GM10847 (cell line): Measurements from ENCODE around the gene LSM11.

Experiments used
- POLR2A ChIP-seq: IDR thresholded peaks from 2 replicates; pipeline ENCODE4 v1.6.1; 2011; ENCODE audit not compliant: insufficient read length; ENCODE audit errors: extremely low read depth

LSM11 gene

DNA sequence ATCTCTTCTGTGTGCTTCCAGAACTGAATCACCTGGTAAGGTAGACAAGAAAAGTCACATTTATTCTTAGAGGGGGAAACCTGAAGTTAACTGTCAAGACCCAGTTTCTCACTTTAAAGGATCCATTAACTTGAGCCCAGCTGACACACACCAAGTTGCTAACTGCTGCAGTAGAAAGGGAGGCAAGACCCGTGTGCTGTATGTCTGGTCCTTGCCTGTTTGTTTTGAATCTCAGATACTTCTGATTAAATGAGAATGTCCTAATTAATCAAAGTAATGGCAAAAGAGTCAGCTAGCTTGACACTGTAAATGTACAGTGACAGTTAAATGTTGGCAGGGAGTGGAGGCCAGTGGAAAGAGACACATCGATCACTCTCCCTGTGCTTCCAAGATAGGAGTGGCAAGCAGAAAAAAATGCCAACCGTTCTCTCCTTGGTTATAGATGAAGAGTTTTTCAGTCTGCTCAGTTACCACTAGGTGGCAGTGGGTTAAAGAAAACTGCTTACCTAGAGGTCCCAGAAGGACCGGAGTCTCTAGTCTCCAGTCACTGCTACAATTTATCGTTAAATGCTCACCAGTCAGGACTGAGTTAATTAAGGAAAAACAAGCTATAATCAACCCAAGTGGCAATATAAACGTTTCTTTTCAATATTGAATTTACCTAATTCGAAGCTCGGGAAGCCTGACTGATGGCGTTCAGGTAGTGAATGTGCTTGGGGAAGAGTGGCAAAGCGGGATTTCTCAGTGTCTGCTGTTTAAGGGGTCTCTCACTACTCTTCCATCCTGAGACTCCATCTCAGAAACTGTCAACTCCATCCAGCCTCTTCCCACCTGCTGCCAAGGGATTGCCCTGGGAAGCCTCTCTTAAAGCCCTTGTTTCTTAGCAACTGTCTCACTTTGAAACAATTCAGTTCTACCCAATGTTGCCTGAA lies 18.4 kb downstream of the LSM11 start:
- TF ChIP-seq POLR2A: no peak

DNA sequence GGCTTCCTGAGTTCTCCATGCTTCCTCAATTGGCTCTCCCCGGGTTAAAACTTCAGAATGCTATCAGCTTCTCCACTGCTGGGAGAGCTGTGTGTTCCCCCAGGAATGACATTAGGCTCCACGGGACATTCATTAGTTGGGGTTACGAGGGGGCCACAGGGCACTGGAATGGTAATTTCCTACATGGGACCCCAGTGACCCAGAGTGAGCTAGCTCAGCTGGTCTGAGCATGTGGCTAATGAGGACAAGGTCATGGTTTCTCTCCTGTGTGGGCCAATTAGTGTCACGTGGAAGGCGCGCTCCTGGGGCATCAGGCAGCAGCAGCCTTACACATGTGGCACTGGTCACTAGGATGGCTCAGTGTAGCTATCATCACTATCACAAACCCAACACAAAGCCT lies 21.0 kb downstream of the LSM11 start:
- no peak for TF ChIP-seq POLR2A

DNA sequence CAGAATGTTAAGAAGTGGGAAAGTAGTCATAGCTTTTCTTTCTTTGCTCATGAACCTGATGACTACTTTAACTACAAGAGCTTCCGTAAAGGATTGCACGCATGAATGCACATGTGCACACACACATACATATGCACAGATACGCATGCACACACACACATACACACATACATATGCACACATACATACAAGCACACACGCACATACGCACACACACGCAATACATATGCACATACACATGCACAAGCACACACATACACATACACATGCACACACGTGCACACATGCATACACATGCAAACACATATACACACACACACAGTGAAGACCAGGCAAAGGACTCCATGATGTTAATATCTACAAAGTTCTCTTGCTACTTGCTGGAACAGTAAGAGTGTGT lies 22.9 kb downstream of the LSM11 start:
- no peak for TF ChIP-seq POLR2A

DNA sequence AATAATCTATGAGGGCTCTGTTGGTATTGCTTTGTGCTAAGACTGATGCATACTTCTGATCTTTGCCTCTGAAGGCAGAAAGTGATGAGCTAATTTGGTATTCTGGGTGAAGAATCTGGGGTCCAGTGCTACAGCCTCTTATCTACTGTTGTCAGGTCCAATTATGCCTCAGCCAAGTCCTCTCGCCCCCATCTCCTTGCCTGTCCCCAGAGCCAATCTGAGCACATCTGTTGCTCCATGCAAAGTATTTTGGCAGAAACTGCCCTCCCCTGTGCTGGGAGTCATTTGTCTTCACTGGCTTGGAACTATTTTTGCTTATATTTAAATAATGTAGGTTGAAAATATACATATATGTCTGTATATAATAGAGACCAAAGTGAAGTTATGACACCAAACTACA lies 23.4 kb downstream of the LSM11 start:
- no peak for TF ChIP-seq POLR2A

DNA sequence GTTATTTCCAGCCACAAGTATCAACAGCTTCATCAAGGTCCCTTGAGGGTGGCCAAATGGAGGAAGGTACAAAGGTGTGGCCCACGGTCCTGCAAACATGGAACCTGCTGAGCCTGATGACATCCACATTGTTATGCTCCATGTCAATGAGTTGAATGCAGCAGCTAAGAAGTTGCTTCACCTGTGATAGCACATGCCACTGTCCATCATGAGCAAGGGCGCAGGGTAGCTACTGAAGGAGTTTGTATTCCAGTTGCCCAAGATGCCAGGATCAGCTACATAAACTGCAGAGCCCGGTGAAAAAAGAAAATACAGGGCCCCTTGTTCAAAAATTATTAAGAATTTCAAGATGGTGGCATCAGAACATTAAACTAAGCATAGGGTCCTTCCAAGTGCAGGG lies 24.2 kb downstream of the LSM11 start:
- no peak for TF ChIP-seq POLR2A

GRCh38 chr5:157770665-157771064 lies 27.2 kb downstream of the LSM11 start:
- no peak for TF ChIP-seq POLR2A

DNA sequence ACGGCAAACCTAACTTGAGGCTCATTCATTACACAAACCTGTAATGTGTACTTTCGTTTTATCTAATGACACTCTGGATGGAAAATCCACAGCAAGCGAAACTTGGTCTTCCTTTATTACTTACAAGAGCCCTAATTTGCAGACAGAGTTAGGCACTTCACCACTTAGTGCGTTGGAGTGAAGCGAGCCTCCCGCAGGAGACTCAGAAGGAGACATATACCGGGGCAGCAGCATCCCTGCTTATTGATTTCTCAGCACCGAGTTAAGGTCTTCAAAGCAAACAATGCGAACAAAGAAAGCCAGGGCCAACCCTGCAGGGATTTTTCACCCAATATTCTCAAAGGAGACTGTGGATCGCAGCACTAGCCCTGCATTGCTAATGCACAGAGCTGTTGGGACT lies 28.6 kb downstream of the LSM11 start:
- TF ChIP-seq POLR2A: no peak

GRCh38 chr5:157778121-157778805 lies 34.8 kb downstream of the LSM11 start:
- no peak for TF ChIP-seq POLR2A

GRCh38 chr5:157779221-157779620 lies 35.7 kb downstream of the LSM11 start:
- no peak for TF ChIP-seq POLR2A

GRCh38 chr5:157785801-157786200 lies 42.3 kb downstream of the LSM11 start:
- no peak for TF ChIP-seq POLR2A

GRCh38 chr5:157793301-157793700 lies 49.8 kb downstream of the LSM11 start:
- no peak for TF ChIP-seq POLR2A

DNA sequence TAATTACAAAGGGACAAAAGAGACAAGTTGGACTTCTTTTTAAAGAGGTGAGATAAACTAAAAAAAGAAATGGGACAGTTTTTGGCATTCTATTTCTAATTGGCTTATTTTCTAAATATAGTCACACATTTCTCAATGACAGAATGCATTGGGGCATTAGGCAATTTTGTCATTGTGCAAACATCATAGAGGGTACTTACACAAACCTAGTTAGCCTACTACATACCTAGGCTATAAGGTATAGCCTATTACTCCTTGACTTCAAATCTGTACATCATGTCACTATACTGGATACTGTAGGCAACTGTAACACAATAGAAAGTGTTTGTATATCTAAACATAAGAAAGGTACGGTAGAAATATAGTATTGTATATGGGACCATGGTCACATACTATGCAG lies 56.1 kb downstream of the LSM11 start:
- TF ChIP-seq POLR2A: no peak

GRCh38 chr5:157800137-157800536 lies 56.6 kb downstream of the LSM11 start:
- TF ChIP-seq POLR2A: no peak

DNA sequence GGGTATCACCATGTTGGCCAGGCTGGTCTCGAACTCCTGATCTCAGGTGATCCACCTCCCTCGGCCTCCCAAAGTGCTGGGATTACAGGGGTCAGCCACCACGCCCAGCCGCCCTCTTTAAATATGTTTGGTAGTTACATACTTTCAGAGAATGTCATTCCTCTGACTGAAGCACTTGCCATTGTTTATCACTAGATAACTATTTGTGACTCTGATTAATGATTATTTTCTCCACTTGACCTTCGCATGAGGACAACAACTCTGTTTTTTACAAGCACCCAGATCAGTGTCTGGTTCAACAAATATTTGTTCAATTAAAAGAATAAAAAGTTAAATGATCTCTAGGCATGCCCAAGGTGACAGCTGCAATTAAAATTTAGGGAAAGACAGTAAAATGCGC lies 59.2 kb downstream of the LSM11 start:
- no peak for TF ChIP-seq POLR2A

DNA sequence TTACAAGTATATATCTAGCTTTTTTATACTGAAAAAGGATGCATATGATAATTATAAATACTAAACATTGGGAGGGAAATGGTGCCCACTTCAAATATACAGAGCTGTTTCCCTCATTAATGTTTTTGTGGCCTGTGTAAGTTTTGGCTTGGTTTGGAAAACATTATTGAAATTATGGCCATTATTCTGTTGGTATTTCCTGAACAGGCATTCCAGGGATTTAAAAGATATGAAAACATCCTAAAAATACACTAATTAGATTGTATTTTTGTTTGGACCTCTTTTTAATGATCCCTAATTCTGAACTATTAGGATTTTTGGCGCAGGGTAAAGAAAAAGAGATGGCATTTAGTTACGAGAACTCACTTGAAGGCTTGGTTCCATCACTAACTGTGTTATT lies 64.5 kb downstream of the LSM11 start:
- no peak for TF ChIP-seq POLR2A
